GM10847 (cell line): Measurements from ENCODE around the gene SIDT1.

Source experiments
- POLR2A ChIP-seq: IDR thresholded peaks from 2 replicates; pipeline ENCODE4 v1.6.1; 2011; ENCODE audit not compliant: insufficient read length; ENCODE audit errors: extremely low read depth

The SIDT1 gene

DNA sequence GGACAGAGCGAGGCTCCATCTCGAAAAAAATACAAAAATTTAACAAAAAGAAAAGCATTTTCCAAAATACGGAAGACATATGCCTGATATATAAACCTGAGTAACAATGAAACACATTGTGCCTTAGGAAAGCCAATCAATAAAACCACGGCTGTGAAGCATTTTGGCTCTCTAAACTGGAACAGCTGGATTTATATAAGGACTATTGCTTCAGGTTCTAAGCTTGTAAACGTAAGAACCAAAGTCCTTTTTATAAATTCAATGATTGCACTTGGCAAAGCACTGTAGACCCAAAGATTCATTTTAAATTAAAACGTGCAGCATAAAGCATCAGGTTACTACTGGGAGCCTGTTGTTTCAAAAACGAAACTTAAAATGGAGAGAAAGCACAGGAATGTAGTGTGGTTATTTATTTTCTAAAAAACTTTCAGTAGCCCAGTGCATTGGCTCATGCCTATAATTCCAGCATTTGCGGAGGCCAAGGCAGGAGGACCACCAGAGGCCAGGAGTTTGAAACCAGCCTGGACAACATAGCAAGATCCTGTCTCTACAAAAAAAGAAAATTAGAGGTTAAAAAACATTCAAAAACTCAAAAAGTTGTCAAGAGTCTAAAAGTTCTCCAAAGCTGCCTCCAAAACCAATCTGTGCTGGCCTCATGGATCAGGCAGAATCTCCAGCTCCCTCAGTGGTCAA, 102.6 kb downstream of the SIDT1 start:
- no peak for TF ChIP-seq POLR2A

DNA sequence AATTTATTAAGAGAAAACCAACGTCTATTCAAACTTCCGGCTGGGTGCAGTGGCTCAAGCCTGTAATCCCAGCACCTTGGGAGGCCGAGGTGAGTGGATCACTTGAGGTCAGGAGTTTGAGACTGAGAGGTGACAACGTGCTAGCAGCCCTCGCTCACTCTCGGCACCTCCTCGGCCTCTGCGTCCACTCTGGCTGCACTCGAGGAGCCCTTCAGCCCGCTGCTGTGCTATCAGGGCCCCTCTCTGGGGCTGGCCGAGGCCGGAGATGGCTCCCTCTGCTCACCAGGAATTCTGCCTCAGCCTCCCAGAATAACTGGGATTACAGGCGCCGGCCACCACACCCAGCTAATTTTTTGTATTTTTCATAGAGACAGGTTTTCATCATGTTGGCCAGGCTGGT, 105.4 kb downstream of the SIDT1 start:
- no peak for TF ChIP-seq POLR2A

DNA sequence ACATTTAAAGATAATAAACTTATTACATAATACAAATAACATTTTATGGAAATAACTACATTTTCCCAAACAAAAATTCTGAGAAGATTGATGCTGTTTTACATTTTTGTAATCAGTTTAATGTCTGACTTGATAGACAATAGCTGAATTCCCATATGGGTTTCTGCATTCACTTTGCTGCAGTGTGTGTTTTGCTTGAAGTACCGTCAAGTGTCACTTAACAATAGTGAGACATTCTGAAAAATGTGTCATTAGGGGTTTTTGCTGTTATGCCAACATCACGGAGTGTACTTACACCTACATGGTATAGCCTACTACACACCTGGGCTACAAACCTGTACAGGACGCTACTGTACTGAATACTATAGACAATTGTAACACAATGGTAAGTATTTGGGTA, 106.6 kb downstream of the SIDT1 start:
- no peak for TF ChIP-seq POLR2A

GRCh38 chr3:113643583-113643982, 111.2 kb downstream of the SIDT1 start:
- TF ChIP-seq POLR2A = no peak

GRCh38 chr3:113648524-113648923, 116.2 kb downstream of the SIDT1 start:
- no peak for TF ChIP-seq POLR2A

GRCh38 chr3:113649174-113649845, 117.0 kb downstream of the SIDT1 start:
- no peak for TF ChIP-seq POLR2A

- TF ChIP-seq POLR2A = no peak
Observed at GRCh38 chr3:113654310-113654709, 122.0 kb downstream of the SIDT1 start.

- no peak for TF ChIP-seq POLR2A
Observed at GRCh38 chr3:113654851-113655250, 122.5 kb downstream of the SIDT1 start.

GRCh38 chr3:113658107-113658506, 125.8 kb downstream of the SIDT1 start:
- no peak for TF ChIP-seq POLR2A

- no peak for TF ChIP-seq POLR2A
Observed at GRCh38 chr3:113659101-113659541, 126.8 kb downstream of the SIDT1 start.

- TF ChIP-seq POLR2A = no peak
Observed at GRCh38 chr3:113659996-113660395, 127.6 kb downstream of the SIDT1 start.

DNA sequence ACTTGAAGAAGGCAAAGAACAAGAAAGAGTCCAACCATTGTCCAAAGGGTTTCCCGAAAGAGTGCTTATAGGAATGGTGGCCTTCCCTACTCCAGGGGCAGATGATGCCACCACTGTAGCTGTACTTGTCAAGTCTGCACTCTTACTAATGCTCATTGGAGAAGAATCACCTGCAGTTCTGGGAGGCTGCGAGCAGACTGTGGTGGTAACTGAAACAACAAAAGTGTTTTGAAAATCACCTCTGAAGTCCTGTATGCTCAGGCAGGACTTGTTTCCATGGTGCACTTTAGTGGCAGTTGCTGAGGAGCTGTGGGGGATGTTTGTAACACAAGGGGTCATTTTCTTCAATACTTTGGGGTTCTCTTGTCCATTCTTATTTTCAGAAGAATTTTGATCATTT, 128.1 kb downstream of the SIDT1 start:
- TF ChIP-seq POLR2A = no peak

GRCh38 chr3:113660896-113661295, 128.5 kb downstream of the SIDT1 start:
- TF ChIP-seq POLR2A = no peak

DNA sequence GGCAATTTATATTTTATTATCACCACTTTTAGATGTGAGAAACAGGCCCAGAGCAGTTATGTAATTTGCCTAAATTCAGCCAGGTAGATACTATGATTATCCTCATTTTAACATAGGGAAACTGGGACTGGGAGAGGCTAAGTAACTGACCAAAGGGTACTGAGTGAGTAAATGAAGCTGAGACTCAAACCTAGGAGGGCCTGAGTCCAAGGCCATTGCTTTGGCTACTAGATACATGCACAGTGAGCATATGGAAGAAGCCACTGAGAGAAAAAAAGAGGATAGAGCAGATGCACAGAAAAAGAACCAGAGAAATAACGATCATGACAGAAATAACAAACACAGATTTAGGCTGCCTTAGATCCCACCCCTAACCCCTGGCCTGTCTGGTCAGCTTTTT, 130.5 kb downstream of the SIDT1 start:
- TF ChIP-seq POLR2A = no peak

- no peak for TF ChIP-seq POLR2A
Observed at GRCh38 chr3:113663324-113663750, 131.0 kb downstream of the SIDT1 start.

DNA sequence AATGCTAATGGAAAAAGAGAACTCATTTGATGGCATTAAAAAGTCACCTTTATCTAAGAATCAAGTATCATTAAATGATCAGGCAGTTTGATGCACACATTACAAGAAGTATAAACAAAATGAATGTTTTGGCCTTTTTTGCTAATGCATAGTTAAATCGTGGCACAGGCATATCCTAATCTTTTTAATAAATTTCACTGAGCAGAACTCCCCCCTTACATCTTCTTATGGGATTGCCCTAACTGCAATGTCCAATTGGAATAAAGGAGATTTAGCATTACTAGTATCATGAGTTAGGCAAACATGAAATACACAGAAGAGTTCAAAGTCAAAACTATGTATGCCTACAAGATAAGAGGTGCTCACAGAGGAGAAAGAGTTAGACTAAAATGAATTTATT, 131.4 kb downstream of the SIDT1 start:
- no peak for TF ChIP-seq POLR2A
